WTC11 (cell line): ENCODE measurements around the gene PLEKHA1. TPM values are rescaled to one million over a fixed set of nuclear protein-coding genes. Genes with fewer than 3 reads are reported as not detected.

Experiments used
- ATAC-seq: fragments of 200-7000 bp; cut with Tn5 transposase; 2 replicates; pipeline ENCODE4 v1.10.0; 2021; ENCODE audit warnings: mild to moderate bottlenecking, moderate library complexity
- CTCF ChIA-PET: fragments of 300-600 bp; sonication (Branson Sonifier 250); formaldehyde crosslinking; loops from one replicate; lab custom pipeline; 2021; ENCODE audit warnings: antibody characterized with exemption; lab: Charles Lee
- POLR2A ChIA-PET: fragments of 350-600 bp; sonication (Branson Sonifier 250); formaldehyde crosslinking; loops from one replicate; lab custom pipeline; 2021; ENCODE audit warnings: antibody characterized with exemption; lab: Charles Lee
- DNase-seq: peaks from one replicate; pipeline ENCODE4 v3.0.0; 2021; ENCODE audit warnings: low spot score
- H3K27ac Mint-ChIP-seq: 2 replicates; pipeline ENCODE4 v1.8.0; 2021; ENCODE audit warnings: mixed read lengths
- H3K27me3 Mint-ChIP-seq: 2 replicates; pipeline ENCODE4 v1.8.0; 2021; ENCODE audit warnings: low read depth, mild to moderate bottlenecking, moderate library complexity, mixed read lengths
- H3K36me3 Mint-ChIP-seq: 2 replicates; pipeline ENCODE4 v1.8.0; 2021; ENCODE audit warnings: mixed read lengths
- H3K4me1 Mint-ChIP-seq: 2 replicates; pipeline ENCODE4 v1.8.0; 2022; ENCODE audit warnings: mixed read lengths
- H3K4me3 Mint-ChIP-seq: 2 replicates; pipeline ENCODE4 v1.8.0; 2021; ENCODE audit warnings: mild to moderate bottlenecking, moderate library complexity, mixed read lengths
- H3K9me3 Mint-ChIP-seq: 2 replicates; pipeline ENCODE4 v1.8.0; 2021; ENCODE audit warnings: mixed read lengths
- CBFB ChIP-seq: sonication (generic); formaldehyde crosslinking; IDR thresholded peaks from 2 replicates; pipeline ENCODE4 v1.8.1; 2022; ENCODE audit warnings: mild to moderate bottlenecking, low read depth, missing genetic modification reagents
- GABPB1 ChIP-seq: sonication (generic); formaldehyde crosslinking; IDR thresholded peaks from 2 replicates; pipeline ENCODE4 v1.8.1; 2023; ENCODE audit warnings: mild to moderate bottlenecking, missing genetic modification reagents
- HMGA2 ChIP-seq: fragments of 250-450 bp; sonication (Bioruptor Pico); IDR thresholded peaks from 2 replicates; pipeline ENCODE4 v1.4.0; 2021; ENCODE audit warnings: mild to moderate bottlenecking, moderate library complexity
- JUN ChIP-seq: sonication (generic); formaldehyde crosslinking; IDR thresholded peaks from 2 replicates; pipeline ENCODE4 v1.8.0; 2023; ENCODE audit warnings: mild to moderate bottlenecking, missing genetic modification reagents
- RORB ChIP-seq: fragments of 250-450 bp; sonication (Bioruptor Pico); IDR thresholded peaks from 2 replicates; pipeline ENCODE4 v1.9.0; 2021; ENCODE audit warnings: mild to moderate bottlenecking
- SMAD3 ChIP-seq: sonication (generic); formaldehyde crosslinking; IDR thresholded peaks from 2 replicates; pipeline ENCODE4 v1.8.0; 2022; ENCODE audit warnings: missing genetic modification reagents, mild to moderate bottlenecking, borderline replicate concordance
- SMAD4 ChIP-seq: sonication (generic); formaldehyde crosslinking; IDR thresholded peaks from 2 replicates; pipeline ENCODE4 v1.8.0; 2022; ENCODE audit warnings: mild to moderate bottlenecking, missing genetic modification reagents
- SOX15 ChIP-seq: fragments of 250-450 bp; sonication (Bioruptor Pico); IDR thresholded peaks from 2 replicates; pipeline ENCODE4 v1.9.0; 2021; ENCODE audit warnings: mild to moderate bottlenecking
- TEAD1 ChIP-seq: sonication (generic); formaldehyde crosslinking; IDR thresholded peaks from 2 replicates; pipeline ENCODE4 v1.8.0; 2022; ENCODE audit warnings: mild to moderate bottlenecking, missing genetic modification reagents
- ZNF317 ChIP-seq: sonication (generic); formaldehyde crosslinking; IDR thresholded peaks from 2 replicates; pipeline ENCODE4 v1.8.1; 2023; ENCODE audit warnings: low read depth, mild to moderate bottlenecking, moderate library complexity, missing genetic modification reagents, borderline replicate concordance
- total RNA-seq: library from RNA; stranded (reverse); gene quantifications from 3 replicates; pipeline ENCODE4 v1.2.3, GENCODE V29; 2021
- TF ChIP-seq, protein P1 (sequence below): fragments of 200-600 bp; IDR thresholded peaks from 2 replicates; pipeline ENCODE4 v1.8.0; 2022; ENCODE audit warnings: antibody characterized with exemption
- TF ChIP-seq, protein P2 (sequence below): fragments of 250-450 bp; sonication (Bioruptor Pico); IDR thresholded peaks from 2 replicates; pipeline ENCODE4 v1.9.0; 2021; ENCODE audit warnings: mild to moderate bottlenecking
- TF ChIP-seq, protein P3 (sequence below): sonication (generic); formaldehyde crosslinking; IDR thresholded peaks from 2 replicates; pipeline ENCODE4 v1.8.1; 2023; ENCODE audit warnings: mild to moderate bottlenecking, missing genetic modification reagents, borderline replicate concordance
- TF ChIP-seq, protein P4 (sequence below): fragments of 250-450 bp; sonication (Bioruptor Pico); IDR thresholded peaks from 2 replicates; pipeline ENCODE4 v2.1.2; 2022; ENCODE audit warnings: mild to moderate bottlenecking, moderate library complexity
- TF ChIP-seq, protein P5 (sequence below): fragments of 250-450 bp; sonication (Bioruptor Pico); IDR thresholded peaks from 2 replicates; pipeline ENCODE4 v1.9.0; 2021; ENCODE audit warnings: mild to moderate bottlenecking, borderline replicate concordance
- TF ChIP-seq, protein P6 (sequence below): sonication (generic); formaldehyde crosslinking; IDR thresholded peaks from 2 replicates; pipeline ENCODE4 v1.8.1; 2022; ENCODE audit warnings: low read depth, mild to moderate bottlenecking, moderate library complexity, missing genetic modification reagents, borderline replicate concordance

PLEKHA1 gene
- total RNA-seq, 1 experiment from 2014 or later = 34.6 TPM

DNA sequence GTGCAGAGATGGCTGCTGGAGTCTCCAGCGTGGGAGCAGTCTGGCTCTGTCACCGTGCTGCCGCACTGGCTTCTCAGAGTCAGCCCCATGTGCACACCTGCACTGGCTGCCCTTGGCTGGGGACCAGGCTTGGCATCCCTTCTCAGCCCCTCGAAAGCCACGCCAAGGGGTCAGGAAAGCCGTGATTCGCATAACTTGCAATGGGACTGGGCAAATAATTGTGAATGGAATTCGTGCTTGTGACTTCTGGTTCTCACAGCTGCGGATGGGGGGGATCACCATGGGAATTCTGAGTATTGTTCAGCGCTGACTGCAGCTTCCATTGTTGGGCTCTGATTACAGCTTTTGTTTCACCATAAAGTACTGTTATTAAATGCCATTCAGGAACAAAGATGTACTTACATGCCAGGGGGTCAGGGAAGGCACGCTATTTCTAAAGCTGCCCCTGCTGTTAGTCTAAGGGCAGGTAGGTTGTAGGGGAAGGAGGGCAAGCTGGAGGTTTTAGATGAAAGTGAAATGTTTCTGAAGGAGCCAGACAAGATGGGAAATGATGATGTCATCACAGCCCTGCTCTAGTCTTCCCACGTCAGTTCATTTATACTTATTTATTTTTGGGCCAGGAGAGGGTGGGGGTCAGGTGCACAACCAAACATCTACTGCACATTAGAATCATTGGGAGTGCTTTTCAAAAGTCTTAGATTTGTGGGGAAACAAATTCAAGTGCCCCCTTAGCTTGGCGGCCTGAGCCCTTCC, 5.8 kb upstream of the PLEKHA1 start:
- ChIA-PET CTCF (interaction anchor here (1.5 kb wide), 1 partner anchor 89 kb away, joined by 7 read pairs; no protein-coding TSS in a partner anchor), POLR2A (no interaction called here)
- no peak overlapping the region for H3K27ac Mint-ChIP-seq
- H3K27me3 Mint-ChIP-seq = peaks cover 15% of the 10 kb centered on the region
- no peak for TF ChIP-seq CBFB
- TF ChIP-seq, protein P1, sequence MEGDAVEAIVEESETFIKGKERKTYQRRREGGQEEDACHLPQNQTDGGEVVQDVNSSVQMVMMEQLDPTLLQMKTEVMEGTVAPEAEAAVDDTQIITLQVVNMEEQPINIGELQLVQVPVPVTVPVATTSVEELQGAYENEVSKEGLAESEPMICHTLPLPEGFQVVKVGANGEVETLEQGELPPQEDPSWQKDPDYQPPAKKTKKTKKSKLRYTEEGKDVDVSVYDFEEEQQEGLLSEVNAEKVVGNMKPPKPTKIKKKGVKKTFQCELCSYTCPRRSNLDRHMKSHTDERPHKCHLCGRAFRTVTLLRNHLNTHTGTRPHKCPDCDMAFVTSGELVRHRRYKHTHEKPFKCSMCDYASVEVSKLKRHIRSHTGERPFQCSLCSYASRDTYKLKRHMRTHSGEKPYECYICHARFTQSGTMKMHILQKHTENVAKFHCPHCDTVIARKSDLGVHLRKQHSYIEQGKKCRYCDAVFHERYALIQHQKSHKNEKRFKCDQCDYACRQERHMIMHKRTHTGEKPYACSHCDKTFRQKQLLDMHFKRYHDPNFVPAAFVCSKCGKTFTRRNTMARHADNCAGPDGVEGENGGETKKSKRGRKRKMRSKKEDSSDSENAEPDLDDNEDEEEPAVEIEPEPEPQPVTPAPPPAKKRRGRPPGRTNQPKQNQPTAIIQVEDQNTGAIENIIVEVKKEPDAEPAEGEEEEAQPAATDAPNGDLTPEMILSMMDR = no peak
- TF ChIP-seq, protein P2, sequence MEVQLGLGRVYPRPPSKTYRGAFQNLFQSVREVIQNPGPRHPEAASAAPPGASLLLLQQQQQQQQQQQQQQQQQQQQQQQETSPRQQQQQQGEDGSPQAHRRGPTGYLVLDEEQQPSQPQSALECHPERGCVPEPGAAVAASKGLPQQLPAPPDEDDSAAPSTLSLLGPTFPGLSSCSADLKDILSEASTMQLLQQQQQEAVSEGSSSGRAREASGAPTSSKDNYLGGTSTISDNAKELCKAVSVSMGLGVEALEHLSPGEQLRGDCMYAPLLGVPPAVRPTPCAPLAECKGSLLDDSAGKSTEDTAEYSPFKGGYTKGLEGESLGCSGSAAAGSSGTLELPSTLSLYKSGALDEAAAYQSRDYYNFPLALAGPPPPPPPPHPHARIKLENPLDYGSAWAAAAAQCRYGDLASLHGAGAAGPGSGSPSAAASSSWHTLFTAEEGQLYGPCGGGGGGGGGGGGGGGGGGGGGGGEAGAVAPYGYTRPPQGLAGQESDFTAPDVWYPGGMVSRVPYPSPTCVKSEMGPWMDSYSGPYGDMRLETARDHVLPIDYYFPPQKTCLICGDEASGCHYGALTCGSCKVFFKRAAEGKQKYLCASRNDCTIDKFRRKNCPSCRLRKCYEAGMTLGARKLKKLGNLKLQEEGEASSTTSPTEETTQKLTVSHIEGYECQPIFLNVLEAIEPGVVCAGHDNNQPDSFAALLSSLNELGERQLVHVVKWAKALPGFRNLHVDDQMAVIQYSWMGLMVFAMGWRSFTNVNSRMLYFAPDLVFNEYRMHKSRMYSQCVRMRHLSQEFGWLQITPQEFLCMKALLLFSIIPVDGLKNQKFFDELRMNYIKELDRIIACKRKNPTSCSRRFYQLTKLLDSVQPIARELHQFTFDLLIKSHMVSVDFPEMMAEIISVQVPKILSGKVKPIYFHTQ (CRISPR knock-in tag) = no peak
- no peak for TF ChIP-seq TEAD1 (CRISPR knock-in tag)
- TF ChIP-seq GABPB1 (CRISPR knock-in tag) = no peak
- TF ChIP-seq SOX15 = no peak
- no peak for TF ChIP-seq RORB (CRISPR knock-in tag)
- TF ChIP-seq JUN (CRISPR knock-in tag) = no peak
- no peak for TF ChIP-seq SMAD3 (CRISPR knock-in tag)
- TF ChIP-seq, protein P3, sequence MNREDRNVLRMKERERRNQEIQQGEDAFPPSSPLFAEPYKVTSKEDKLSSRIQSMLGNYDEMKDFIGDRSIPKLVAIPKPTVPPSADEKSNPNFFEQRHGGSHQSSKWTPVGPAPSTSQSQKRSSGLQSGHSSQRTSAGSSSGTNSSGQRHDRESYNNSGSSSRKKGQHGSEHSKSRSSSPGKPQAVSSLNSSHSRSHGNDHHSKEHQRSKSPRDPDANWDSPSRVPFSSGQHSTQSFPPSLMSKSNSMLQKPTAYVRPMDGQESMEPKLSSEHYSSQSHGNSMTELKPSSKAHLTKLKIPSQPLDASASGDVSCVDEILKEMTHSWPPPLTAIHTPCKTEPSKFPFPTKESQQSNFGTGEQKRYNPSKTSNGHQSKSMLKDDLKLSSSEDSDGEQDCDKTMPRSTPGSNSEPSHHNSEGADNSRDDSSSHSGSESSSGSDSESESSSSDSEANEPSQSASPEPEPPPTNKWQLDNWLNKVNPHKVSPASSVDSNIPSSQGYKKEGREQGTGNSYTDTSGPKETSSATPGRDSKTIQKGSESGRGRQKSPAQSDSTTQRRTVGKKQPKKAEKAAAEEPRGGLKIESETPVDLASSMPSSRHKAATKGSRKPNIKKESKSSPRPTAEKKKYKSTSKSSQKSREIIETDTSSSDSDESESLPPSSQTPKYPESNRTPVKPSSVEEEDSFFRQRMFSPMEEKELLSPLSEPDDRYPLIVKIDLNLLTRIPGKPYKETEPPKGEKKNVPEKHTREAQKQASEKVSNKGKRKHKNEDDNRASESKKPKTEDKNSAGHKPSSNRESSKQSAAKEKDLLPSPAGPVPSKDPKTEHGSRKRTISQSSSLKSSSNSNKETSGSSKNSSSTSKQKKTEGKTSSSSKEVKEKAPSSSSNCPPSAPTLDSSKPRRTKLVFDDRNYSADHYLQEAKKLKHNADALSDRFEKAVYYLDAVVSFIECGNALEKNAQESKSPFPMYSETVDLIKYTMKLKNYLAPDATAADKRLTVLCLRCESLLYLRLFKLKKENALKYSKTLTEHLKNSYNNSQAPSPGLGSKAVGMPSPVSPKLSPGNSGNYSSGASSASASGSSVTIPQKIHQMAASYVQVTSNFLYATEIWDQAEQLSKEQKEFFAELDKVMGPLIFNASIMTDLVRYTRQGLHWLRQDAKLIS (CRISPR knock-in tag) = no peak
- TF ChIP-seq, protein P4, sequence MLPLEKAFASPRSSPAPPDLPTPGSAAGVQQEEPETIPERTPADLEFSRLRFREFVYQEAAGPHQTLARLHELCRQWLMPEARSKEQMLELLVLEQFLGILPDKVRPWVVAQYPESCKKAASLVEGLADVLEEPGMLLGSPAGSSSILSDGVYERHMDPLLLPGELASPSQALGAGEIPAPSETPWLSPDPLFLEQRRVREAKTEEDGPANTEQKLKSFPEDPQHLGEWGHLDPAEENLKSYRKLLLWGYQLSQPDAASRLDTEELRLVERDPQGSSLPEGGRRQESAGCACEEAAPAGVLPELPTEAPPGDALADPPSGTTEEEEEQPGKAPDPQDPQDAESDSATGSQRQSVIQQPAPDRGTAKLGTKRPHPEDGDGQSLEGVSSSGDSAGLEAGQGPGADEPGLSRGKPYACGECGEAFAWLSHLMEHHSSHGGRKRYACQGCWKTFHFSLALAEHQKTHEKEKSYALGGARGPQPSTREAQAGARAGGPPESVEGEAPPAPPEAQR (CRISPR knock-in tag) = no peak
- H3K4me3 Mint-ChIP-seq = no peak overlapping the region
- peaks cover 17% of the 10 kb centered on the region for H3K4me1 Mint-ChIP-seq
- ATAC-seq (peak; percentile 52), DNase-seq (no peak)
- peaks cover 13% of the 10 kb centered on the region for H3K9me3 Mint-ChIP-seq
- H3K36me3 Mint-ChIP-seq = peaks cover 6% of the 10 kb centered on the region; the same call in 1 of the 2 replicates

DNA sequence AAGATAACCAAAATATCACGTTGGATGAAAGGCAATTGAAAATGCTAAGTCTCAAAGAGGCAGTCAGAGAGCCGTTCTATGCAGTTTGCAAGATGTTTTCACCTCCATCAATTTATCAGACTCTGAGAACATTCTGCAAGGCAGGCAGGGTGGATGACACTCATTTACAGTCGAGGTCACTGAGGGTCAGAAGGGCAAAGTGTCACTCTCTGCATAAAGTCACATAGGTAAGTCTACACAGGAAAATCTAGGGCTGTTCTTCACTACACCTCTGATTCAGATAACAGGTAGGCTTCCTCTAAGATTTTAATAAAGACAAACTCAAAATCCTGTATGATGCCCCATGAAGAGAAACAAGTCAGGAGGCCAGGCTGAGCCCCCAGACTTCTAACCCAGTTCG, 1.4 kb upstream of the PLEKHA1 start:
- Mint-ChIP-seq H3K27ac (no peak overlapping the region), H3K4me3 (peak overlapping the region; percentile 87), H3K9me3 (no peaks in the 10 kb centered on the region), H3K27me3 (peaks cover 20% of the 10 kb centered on the region), H3K4me1 (peaks cover 33% of the 10 kb centered on the region), H3K36me3 (no peaks in the 10 kb centered on the region)
- ChIA-PET CTCF (interaction anchor here (1.2 to 1.5 kb wide), 2 partner anchors 79 to 93 kb away, joined by 3 to 7 read pairs; no protein-coding TSS in a partner anchor), POLR2A (interaction anchor here (0.5 to 1.1 kb wide), 2 partner anchors 10 to 191 kb away, joined by 3 to 5 read pairs; no protein-coding TSS in a partner anchor)
- ATAC-seq (no peak), DNase-seq (no peak)
- TF ChIP-seq, protein P5, sequence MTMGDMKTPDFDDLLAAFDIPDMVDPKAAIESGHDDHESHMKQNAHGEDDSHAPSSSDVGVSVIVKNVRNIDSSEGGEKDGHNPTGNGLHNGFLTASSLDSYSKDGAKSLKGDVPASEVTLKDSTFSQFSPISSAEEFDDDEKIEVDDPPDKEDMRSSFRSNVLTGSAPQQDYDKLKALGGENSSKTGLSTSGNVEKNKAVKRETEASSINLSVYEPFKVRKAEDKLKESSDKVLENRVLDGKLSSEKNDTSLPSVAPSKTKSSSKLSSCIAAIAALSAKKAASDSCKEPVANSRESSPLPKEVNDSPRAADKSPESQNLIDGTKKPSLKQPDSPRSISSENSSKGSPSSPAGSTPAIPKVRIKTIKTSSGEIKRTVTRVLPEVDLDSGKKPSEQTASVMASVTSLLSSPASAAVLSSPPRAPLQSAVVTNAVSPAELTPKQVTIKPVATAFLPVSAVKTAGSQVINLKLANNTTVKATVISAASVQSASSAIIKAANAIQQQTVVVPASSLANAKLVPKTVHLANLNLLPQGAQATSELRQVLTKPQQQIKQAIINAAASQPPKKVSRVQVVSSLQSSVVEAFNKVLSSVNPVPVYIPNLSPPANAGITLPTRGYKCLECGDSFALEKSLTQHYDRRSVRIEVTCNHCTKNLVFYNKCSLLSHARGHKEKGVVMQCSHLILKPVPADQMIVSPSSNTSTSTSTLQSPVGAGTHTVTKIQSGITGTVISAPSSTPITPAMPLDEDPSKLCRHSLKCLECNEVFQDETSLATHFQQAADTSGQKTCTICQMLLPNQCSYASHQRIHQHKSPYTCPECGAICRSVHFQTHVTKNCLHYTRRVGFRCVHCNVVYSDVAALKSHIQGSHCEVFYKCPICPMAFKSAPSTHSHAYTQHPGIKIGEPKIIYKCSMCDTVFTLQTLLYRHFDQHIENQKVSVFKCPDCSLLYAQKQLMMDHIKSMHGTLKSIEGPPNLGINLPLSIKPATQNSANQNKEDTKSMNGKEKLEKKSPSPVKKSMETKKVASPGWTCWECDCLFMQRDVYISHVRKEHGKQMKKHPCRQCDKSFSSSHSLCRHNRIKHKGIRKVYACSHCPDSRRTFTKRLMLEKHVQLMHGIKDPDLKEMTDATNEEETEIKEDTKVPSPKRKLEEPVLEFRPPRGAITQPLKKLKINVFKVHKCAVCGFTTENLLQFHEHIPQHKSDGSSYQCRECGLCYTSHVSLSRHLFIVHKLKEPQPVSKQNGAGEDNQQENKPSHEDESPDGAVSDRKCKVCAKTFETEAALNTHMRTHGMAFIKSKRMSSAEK (CRISPR knock-in tag) = no peak
- no peak for TF ChIP-seq ZNF317 (CRISPR knock-in tag)
- TF ChIP-seq SOX15 = no peak
- TF ChIP-seq, protein P6, sequence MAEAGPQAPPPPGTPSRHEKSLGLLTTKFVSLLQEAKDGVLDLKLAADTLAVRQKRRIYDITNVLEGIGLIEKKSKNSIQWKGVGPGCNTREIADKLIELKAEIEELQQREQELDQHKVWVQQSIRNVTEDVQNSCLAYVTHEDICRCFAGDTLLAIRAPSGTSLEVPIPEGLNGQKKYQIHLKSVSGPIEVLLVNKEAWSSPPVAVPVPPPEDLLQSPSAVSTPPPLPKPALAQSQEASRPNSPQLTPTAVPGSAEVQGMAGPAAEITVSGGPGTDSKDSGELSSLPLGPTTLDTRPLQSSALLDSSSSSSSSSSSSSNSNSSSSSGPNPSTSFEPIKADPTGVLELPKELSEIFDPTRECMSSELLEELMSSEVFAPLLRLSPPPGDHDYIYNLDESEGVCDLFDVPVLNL = no peak
- TF ChIP-seq HMGA2 (CRISPR knock-in tag) = no peak
- TF ChIP-seq TEAD1 (CRISPR knock-in tag) = no peak
- no peak for TF ChIP-seq SMAD4 (CRISPR knock-in tag)
